GM12878 (cell line): ENCODE measurements around the gene LRRC75A. TPM values are rescaled to one million over a fixed set of nuclear protein-coding genes. Genes with fewer than 3 reads are reported as not detected.

Experiments
- ATAC-seq: fragments of 200-7000 bp; cut with Tn5 transposase; 3 replicates; pipeline ENCODE4 v1.9.1; 2020; ENCODE audit warnings: mild to moderate bottlenecking, moderate library complexity
- BruUV-seq: library from RNA; stranded (reverse); fragments of 400-500 nt; replicated peaks from 2 replicates; lab custom pipeline; 2021; lab: Mats Ljungman, UMichigan
- CTCF ChIA-PET: fragments of 300-600 bp; sonication (Branson Sonifier 250); formaldehyde crosslinking; extraction: SDS; loops from one replicate; lab custom pipeline; 2021; ENCODE audit warnings: inconsistent platforms; lab: Yijun Ruan, JAX
- POLR2A ChIA-PET: fragments of 350-600 bp; formaldehyde crosslinking; extraction: SDS; loops from one replicate; lab custom pipeline; 2021; ENCODE audit warnings: inconsistent platforms; lab: Charles Lee
- RAD21 ChIA-PET: fragments of 300-600 bp; sonication (Branson Sonifier 250); formaldehyde crosslinking; loops from one replicate; lab custom pipeline; 2023; ENCODE audit warnings: antibody characterized with exemption; ENCODE audit not compliant: unreplicated experiment; lab: Charles Lee
- SMC1A ChIA-PET: fragments of 300-600 bp; sonication (Branson Sonifier 250); formaldehyde crosslinking; loops from one replicate; lab custom pipeline; 2023; ENCODE audit not compliant: unreplicated experiment, uncharacterized antibody; lab: Charles Lee
- DNase-seq: peaks from one replicate; pipeline ENCODE4 v3.0.0-alpha.2; 2011; ENCODE audit warnings: low read depth, low spot score
- FAIRE-seq: peaks from 3 replicates; lab custom pipeline; 2011; peaks lifted over from hg19 to GRCh38; lab: Jason Lieb, UNC
- H2AFZ ChIP-seq: 2 replicates; pipeline ENCODE4 v1.6.0; 2011; ENCODE audit warnings: low read depth, low read length, control low read depth; ENCODE audit not compliant: control insufficient read depth
- H3K27ac ChIP-seq: 2 replicates; pipeline ENCODE4 v1.5.1; 2011; ENCODE audit warnings: control low read depth; ENCODE audit not compliant: control insufficient read depth, insufficient read depth
- H3K27me3 ChIP-seq, 2 experiments: replicated peaks in 1 of 2; 2 replicates each; pipeline versions ENCODE4 v1.6.0 to v1.6.1; 2011; ENCODE audit warnings: low read length in 1 of 2; ENCODE audit not compliant: control insufficient read depth in 2 of 2, insufficient read depth in 2 of 2
- H3K36me3 ChIP-seq, 2 experiments: 2 replicates each; pipeline ENCODE4 v1.5.1; 2011; ENCODE audit warnings: low read length in 1 of 2; ENCODE audit not compliant: control insufficient read depth in 2 of 2, insufficient read depth in 2 of 2
- H3K4me1 ChIP-seq: 2 replicates; pipeline ENCODE4 v1.6.1; 2011; ENCODE audit warnings: mild to moderate bottlenecking, low read length, moderate library complexity, mixed read lengths; ENCODE audit not compliant: control insufficient read depth, insufficient read depth
- H3K4me2 ChIP-seq: 2 replicates; pipeline ENCODE4 v1.6.0; 2011; ENCODE audit warnings: control low read depth; ENCODE audit not compliant: control insufficient read depth, insufficient read depth
- H3K4me3 ChIP-seq: fragments of 200-600 bp; sonication (generic); 2 replicates; pipeline ENCODE4 v1.5.1; 2016
- H3K79me2 ChIP-seq: 2 replicates; pipeline ENCODE4 v1.6.0; 2011; ENCODE audit warnings: low read length; ENCODE audit not compliant: control insufficient read depth, insufficient read depth
- H3K9ac ChIP-seq: 2 replicates; pipeline ENCODE4 v1.8.0; 2011; ENCODE audit warnings: low read length, control low read depth, mixed read lengths; ENCODE audit not compliant: control insufficient read depth, insufficient read depth
- H3K9me3 ChIP-seq: replicated peaks from 3 replicates; pipeline ENCODE4 v1.5.1; 2011; ENCODE audit warnings: mild to moderate bottlenecking, low read length; ENCODE audit not compliant: control insufficient read depth, insufficient read depth
- H4K20me1 ChIP-seq: 2 replicates; pipeline ENCODE4 v1.6.0; 2011; ENCODE audit not compliant: control insufficient read depth, insufficient read depth
- BCLAF1 ChIP-seq: fragments of 450-650 bp; IDR thresholded peaks from 2 replicates; pipeline ENCODE4 v1.6.1; 2017; ENCODE audit warnings: antibody characterized with exemption, mild to moderate bottlenecking, moderate library complexity
- BMI1 ChIP-seq: fragments of 450-650 bp; IDR thresholded peaks from 2 replicates; pipeline ENCODE4 v1.6.1; 2016; ENCODE audit warnings: mild to moderate bottlenecking, moderate library complexity, borderline replicate concordance
- CBFB ChIP-seq: IDR thresholded peaks from 2 replicates; pipeline ENCODE4 v1.6.1; 2016; ENCODE audit warnings: antibody characterized with exemption, low read depth
- CEBPB ChIP-seq, 2 experiments: fragments of 150-350 bp in 1 of 2; IDR thresholded peaks; 2 replicates each; pipeline ENCODE4 v1.6.1; 2012 to 2014; ENCODE audit warnings: low read depth in 2 of 2, low read length in 2 of 2, borderline replicate concordance in 1 of 2, inconsistent platforms in 1 of 2
- CTCF ChIP-seq, 3 experiments: IDR thresholded peaks in 2 of 3; conservative IDR thresholded peaks in 1 of 3; 2 replicates each; pipeline ENCODE4 v1.5.1; 2011; ENCODE audit warnings: low read depth in 3 of 3, low read length in 3 of 3, mild to moderate bottlenecking in 3 of 3, control low read depth in 2 of 3, moderate library complexity in 2 of 3, inconsistent platforms in 1 of 3, mixed read lengths in 1 of 3; ENCODE audit not compliant: control insufficient read depth in 2 of 3, insufficient read depth in 1 of 3; ENCODE audit errors: extremely low read depth in 1 of 3
- EED ChIP-seq: sonication (generic); IDR thresholded peaks from 2 replicates; pipeline ENCODE4 v1.6.1; 2016; ENCODE audit warnings: antibody characterized with exemption, low read depth
- HCFC1 ChIP-seq: fragments of 150-350 bp; IDR thresholded peaks from 2 replicates; pipeline ENCODE4 v1.6.1; 2014; ENCODE audit warnings: low read length
- HDAC2 ChIP-seq: fragments of 200-600 bp; sonication (generic); IDR thresholded peaks from 2 replicates; pipeline ENCODE4 v1.6.1; 2017
- POLR2AphosphoS5 ChIP-seq: IDR thresholded peaks from 2 replicates; pipeline ENCODE4 v1.6.1; 2011; ENCODE audit warnings: mild to moderate bottlenecking, low read length, inconsistent platforms
- RUNX3 ChIP-seq: IDR thresholded peaks from 2 replicates; pipeline ENCODE4 v1.6.1; 2012; ENCODE audit warnings: low read length, inconsistent platforms
- SMARCA5 ChIP-seq: fragments of 450-650 bp; IDR thresholded peaks from 2 replicates; pipeline ENCODE4 v1.6.1; 2017; ENCODE audit warnings: mild to moderate bottlenecking
- TAF1 ChIP-seq: IDR thresholded peaks from 2 replicates; pipeline ENCODE4 v1.6.1; 2011; ENCODE audit warnings: mild to moderate bottlenecking, low read depth, low read length, borderline replicate concordance
- TARDBP ChIP-seq: IDR thresholded peaks from 2 replicates; pipeline ENCODE4 v1.6.1; 2016; ENCODE audit warnings: borderline replicate concordance
- WGBS: methylation state at CpG from one replicate; pipeline ENCODE4 v1.1.6; 2016; ENCODE audit warnings: low lambda C conversion rate; ENCODE audit not compliant: insufficient replicate concordance, insufficient coverage; ENCODE audit errors: missing lambda C conversion rate; 5-methylcytosine and 5-hydroxymethylcytosine counted together
- in situ Hi-C: fragments of 300-500 bp; cut with MboI; formaldehyde crosslinking; loops from 9 replicates; pipeline ENCODE4 v1.14.3; 2018; ENCODE audit warnings: mixed read lengths
- intact Hi-C: fragments of 100-400 bp; cut with micrococcal nuclease; formaldehyde crosslinking; loops from one replicate; pipeline ENCODE4 v1.14.2; 2022; ENCODE audit not compliant: unreplicated experiment
- polyA plus RNA-seq, 11 experiments: library from polyadenylated mRNA; depleted of rRNA in 4 of 11; unstranded in 6 of 11; stranded (reverse) in 5 of 11; fragments of >200 nt; fragmentation: Nextera tagmentation in 4 of 11; fragmentation: Illumina TruSeq in 1 of 11; extraction: Ambion mirVana in 4 of 11; extraction: Trizol in 1 of 11; gene quantifications; 1 replicate in 1 of 11; 2 replicates in 10 of 11; pipeline versions ENCODE4 v1.2.1 to v1.2.3, GENCODE V29; 2011 to 2016; ENCODE audit warnings: inconsistent platforms in 2 of 11, missing spikeins in 2 of 11, low read depth in 1 of 11
- total RNA-seq, 4 experiments: library from RNA; depleted of rRNA in 3 of 4; stranded (reverse); fragments of >200 nt in 3 of 4; fragmentation: Illumina TruSeq in 1 of 4; extraction: Trizol in 1 of 4; gene quantifications; 2 replicates each; pipeline versions ENCODE4 v1.2.1 to v1.2.3, GENCODE V29; 2013 to 2021

LRRC75A gene
- total and polyA plus RNA-seq, 10 of the 15 experiments (the other 5 are each of a cell fraction or from before 2014, with no cell fraction given) = 0.01 to 1.3 (median 0.09) TPM; not detected in 2

GRCh38 chr17:16519021-16519420, 27.0 kb upstream of the LRRC75A start:
- ChIA-PET CTCF (interaction anchor here (0.6 to 8.0 kb wide), 6 partner anchors 9 to 888 kb away, joined by 3 to 152 read pairs (median 16); no protein-coding TSS in a partner anchor), POLR2A (no interaction called here), SMC1A (interaction anchor here (0.9 to 7.1 kb wide), 3 partner anchors 17 to 163 kb away, joined by 3 to 103 read pairs (median 8); no protein-coding TSS in a partner anchor), RAD21 (interaction anchor here (0.9 to 4.1 kb wide), 2 partner anchors 155 to 506 kb away, joined by 3 to 73 read pairs; no protein-coding TSS in a partner anchor)
- FAIRE-seq = no peak
- no peaks in the 10 kb centered on the region for H3K27me3 ChIP-seq
- no peaks in the 10 kb centered on the region for H3K79me2 ChIP-seq
- DNase-seq = no peak
- no peak overlapping the region for H3K9ac ChIP-seq
- in situ Hi-C loops = no loop called here
- no peaks in the 10 kb centered on the region for H4K20me1 ChIP-seq
- TF ChIP-seq RUNX3 (no peak), HDAC2 (no peak), CBFB (no peak), EED (no peak), CEBPB (IDR thresholded peaks at IDR 0.05; ENCODE audit: borderline replicate concordance in 1 of 2, low read depth in 2 of 2, low read length in 2 of 2) (no peak), SMARCA5 (no peak)
- H2AFZ ChIP-seq = no peak overlapping the region
- no peak for ATAC-seq
- no peaks in the 10 kb centered on the region for H3K4me1 ChIP-seq
- H3K4me3 ChIP-seq = no peak overlapping the region
- H3K36me3 ChIP-seq = no peaks in the 10 kb centered on the region
- H3K27ac ChIP-seq = no peak overlapping the region
- intact Hi-C loops = no loop called here
- no peak overlapping the region for H3K4me2 ChIP-seq
- no TSS peak for BruUV-seq
- H3K9me3 ChIP-seq = no peaks in the 10 kb centered on the region

GRCh38 chr17:16517477-16517876, 25.5 kb upstream of the LRRC75A start:
- RAD21 ChIA-PET = no interaction called here
- TF ChIP-seq BMI1 (no peak), POLR2AphosphoS5 (no peak), TAF1 (no peak), TARDBP (no peak), HCFC1 (no peak), CTCF (IDR thresholded peaks at IDR 0.05 in 2 of 3, conservative IDR thresholded peaks at IDR 0.05 in 1 of 3; ENCODE audit: control insufficient read depth in 2 of 3, extremely low read depth in 1 of 3, insufficient read depth in 1 of 3, low read depth in 3 of 3, low read length in 3 of 3) (no peak), BCLAF1 (no peak)

More at GRCh38 chr17:16517477-16517876, 25.5 kb upstream of the LRRC75A start:
- ChIA-PET CTCF (interaction anchor here (0.6 to 8.0 kb wide), 4 partner anchors 22 to 228 kb away, joined by 3 to 152 read pairs (median 42); no protein-coding TSS in a partner anchor), POLR2A (no interaction called here), SMC1A (interaction anchor here (0.6 to 7.1 kb wide), 3 partner anchors 22 to 153 kb away, joined by 3 to 103 read pairs (median 3); no protein-coding TSS in a partner anchor)
- DNase-seq (no peak), ATAC-seq (no peak), FAIRE-seq (no peak)
- WGBS = 63% methylated on average over 7 of the region's 7 CpGs
- intact Hi-C loops (no loop called here), in situ Hi-C loops (no loop called here)
- H4K20me1 ChIP-seq = no peaks in the 10 kb centered on the region
- H3K9me3 ChIP-seq = no peaks in the 10 kb centered on the region
- no peaks in the 10 kb centered on the region for H3K36me3 ChIP-seq
- H3K27me3 ChIP-seq = no peaks in the 10 kb centered on the region
- H3K4me1 ChIP-seq = no peaks in the 10 kb centered on the region
- no TSS peak for BruUV-seq
- H3K4me2 ChIP-seq = no peak overlapping the region
- H3K9ac ChIP-seq = no peak overlapping the region
- no peaks in the 10 kb centered on the region for H3K79me2 ChIP-seq
- H3K27ac ChIP-seq = no peak overlapping the region
- no peak overlapping the region for H3K4me3 ChIP-seq
- no peak overlapping the region for H2AFZ ChIP-seq
